Measurements from ENCODE around the gene TMEM135. TPM values are rescaled to one million over a fixed set of nuclear protein-coding genes. Genes with fewer than 3 reads are reported as not detected.
"Not testable (repeated sequence)": the region's sequence is repeated elsewhere in the genome, so short reads cannot be mapped to it uniquely, and the experiment has no call there.

The TMEM135 gene
- total RNA-seq, 2 experiments from 2014 or later: 21.6 to 22.8 TPM

GRCh38 chr11:87063982-87064381 lies 26.2 kb downstream of the TMEM135 start:
- CTCF ChIA-PET: no interaction called here
- POLR2A ChIA-PET: no interaction called here

- ChIA-PET CTCF (no interaction called here), POLR2A (no interaction called here)
These were observed 35.1 kb downstream of the TMEM135 start for GRCh38 chr11:87072787-87073186.

GRCh38 chr11:87076260-87076783 lies 38.6 kb downstream of the TMEM135 start:
- ChIA-PET CTCF (no interaction called here), POLR2A (no interaction called here)

- CTCF ChIA-PET: no interaction called here
- POLR2A ChIA-PET: no interaction called here
These were observed 39.2 kb downstream of the TMEM135 start for GRCh38 chr11:87076874-87077429.

- CTCF ChIA-PET: no interaction called here
- POLR2A ChIA-PET: no interaction called here
These were observed 43.6 kb downstream of the TMEM135 start for GRCh38 chr11:87081358-87081757.

- ChIA-PET POLR2A (no interaction called here), CTCF (no interaction called here)
These were observed 44.9 kb downstream of the TMEM135 start for GRCh38 chr11:87082590-87082989.

GRCh38 chr11:87083029-87083428 lies 45.3 kb downstream of the TMEM135 start:
- ChIA-PET CTCF (no interaction called here), POLR2A (no interaction called here)

- POLR2A ChIA-PET: no interaction called here
- CTCF ChIA-PET: no interaction called here
These were observed 54.4 kb downstream of the TMEM135 start for GRCh38 chr11:87092159-87092558.

GRCh38 chr11:87092567-87092966 lies 54.8 kb downstream of the TMEM135 start:
- CTCF ChIA-PET: no interaction called here
- POLR2A ChIA-PET: no interaction called here

- CTCF ChIA-PET: interaction anchor here (1.0 to 1.2 kb wide), 2 partner anchors 10 to 13 kb away, joined by 3 read pairs; no protein-coding TSS in a partner anchor
- POLR2A ChIA-PET: no interaction called here
These were observed 59.8 kb downstream of the TMEM135 start for GRCh38 chr11:87097582-87097981.

- ChIA-PET POLR2A (no interaction called here), CTCF (no interaction called here)
These were observed 64.3 kb downstream of the TMEM135 start for GRCh38 chr11:87101956-87102580.

- POLR2A ChIA-PET, CTCF ChIA-PET: not testable (repeated sequence)
These were observed 68.1 kb downstream of the TMEM135 start for GRCh38 chr11:87105826-87106225.

- CTCF ChIA-PET, POLR2A ChIA-PET: not testable (repeated sequence)
These were observed 69.6 kb downstream of the TMEM135 start for GRCh38 chr11:87107379-87107778.

- CTCF ChIA-PET: interaction anchor here (0.7 to 1.8 kb wide), 3 partner anchors 13 to 1769 kb away, joined by 3 to 4 read pairs (median 3); no protein-coding TSS in a partner anchor
- POLR2A ChIA-PET: no interaction called here
These were observed 72.9 kb downstream of the TMEM135 start for GRCh38 chr11:87110443-87111131.

- ChIA-PET POLR2A (no interaction called here), CTCF (no interaction called here)
These were observed 76.4 kb downstream of the TMEM135 start for GRCh38 chr11:87114093-87114492.

- POLR2A ChIA-PET: no interaction called here
- CTCF ChIA-PET: no interaction called here
These were observed 78.5 kb downstream of the TMEM135 start for GRCh38 chr11:87116185-87116584.

- ChIA-PET POLR2A (no interaction called here), CTCF (no interaction called here)
These were observed 83.2 kb downstream of the TMEM135 start for GRCh38 chr11:87120937-87121336.

- POLR2A ChIA-PET: no interaction called here
These were observed 85.1 kb downstream of the TMEM135 start for GRCh38 chr11:87122852-87123251.

GRCh38 chr11:87125257-87125656 lies 87.5 kb downstream of the TMEM135 start:
- CTCF ChIA-PET: interaction anchor here (1.0 kb wide), 1 partner anchor 24 kb away, joined by 3 read pairs; no protein-coding TSS in a partner anchor
- POLR2A ChIA-PET: no interaction called here

More at GRCh38 chr11:87122852-87123251, 85.1 kb downstream of the TMEM135 start:
- CTCF ChIA-PET: no interaction called here

- ChIA-PET POLR2A (no interaction called here), CTCF (no interaction called here)
These were observed 89.4 kb downstream of the TMEM135 start for GRCh38 chr11:87127101-87127500.

- CTCF ChIA-PET: no interaction called here
These were observed 90.6 kb downstream of the TMEM135 start for GRCh38 chr11:87128372-87128771.

More at GRCh38 chr11:87128372-87128771, 90.6 kb downstream of the TMEM135 start:
- POLR2A ChIA-PET: no interaction called here

Measured in activated CD8-positive, alpha-beta memory T cell treated with anti-CD3 and anti-CD28 coated beads for 36 hours (primary cell).